IMR-90 (cell line): ENCODE data around the gene SCTR. TPM values are rescaled to one million over a fixed set of nuclear protein-coding genes. Genes with fewer than 3 reads are reported as not detected.

Source experiments
- ATAC-seq: fragments of 200-7000 bp; cut with Tn5 transposase; 2 replicates; pipeline ENCODE4 v1.9.1; 2020; ENCODE audit warnings: low read depth, mild to moderate bottlenecking, moderate library complexity
- BruUV-seq: library from RNA; stranded (reverse); fragments of 400-500 nt; replicated peaks from 2 replicates; lab custom pipeline; 2021; lab: Mats Ljungman, UMichigan
- CTCF ChIA-PET: fragments of 300-600 bp; formaldehyde crosslinking; extraction: SDS; loops from one replicate; lab custom pipeline; 2021; ENCODE audit warnings: antibody characterized with exemption; lab: Yijun Ruan, JAX
- POLR2A ChIA-PET: fragments of 300-600 bp; sonication (Branson Sonifier 250); formaldehyde crosslinking; loops from one replicate; lab custom pipeline; 2022; ENCODE audit warnings: antibody characterized with exemption; ENCODE audit not compliant: unreplicated experiment; lab: Charles Lee
- DNase-seq: peaks from one replicate; pipeline ENCODE4 v3.0.0; 2013
- H2AFZ ChIP-seq: replicated peaks from 2 replicates; pipeline ENCODE3; 2013; ENCODE audit warnings: low read length, mild to moderate bottlenecking; ENCODE audit not compliant: poor library complexity
- H2AK5ac ChIP-seq: 2 replicates; pipeline ENCODE4 v1.6.1; 2013; ENCODE audit warnings: low read depth, low read length, inconsistent platforms
- H2AK9ac ChIP-seq: replicated peaks from 2 replicates; pipeline ENCODE3; 2013; ENCODE audit warnings: mild to moderate bottlenecking, low read depth, low read length, moderate library complexity; ENCODE audit not compliant: poor library complexity
- H2BK120ac ChIP-seq: 2 replicates; pipeline ENCODE4 v1.6.1; 2013; ENCODE audit warnings: low read depth, low read length, inconsistent platforms
- H2BK15ac ChIP-seq: 3 replicates; pipeline ENCODE4 v1.6.1; 2013; ENCODE audit warnings: low read depth, low read length, inconsistent platforms
- H2BK20ac ChIP-seq: 2 replicates; pipeline ENCODE4 v1.6.1; 2013; ENCODE audit warnings: low read depth, mild to moderate bottlenecking, inconsistent platforms, low read length, moderate library complexity
- H2BK5ac ChIP-seq: 2 replicates; pipeline ENCODE4 v1.6.1; 2013; ENCODE audit warnings: mild to moderate bottlenecking, low read depth, low read length, inconsistent platforms; ENCODE audit not compliant: poor library complexity, severe bottlenecking
- H3K14ac ChIP-seq: replicated peaks from 2 replicates; pipeline ENCODE4 v1.6.1; 2013; ENCODE audit warnings: low read depth, low read length, inconsistent platforms
- H3K18ac ChIP-seq: 2 replicates; pipeline ENCODE4 v1.6.1; 2013; ENCODE audit warnings: low read depth, low read length, control low read depth
- H3K23ac ChIP-seq: 2 replicates; pipeline ENCODE4 v1.6.1; 2013; ENCODE audit warnings: low read depth, low read length, inconsistent platforms
- H3K27ac ChIP-seq: 2 replicates; pipeline ENCODE4 v1.5.1; 2013; ENCODE audit warnings: mild to moderate bottlenecking, control low read depth, low read length; ENCODE audit not compliant: insufficient read depth
- H3K27me3 ChIP-seq: 2 replicates; pipeline ENCODE4 v1.6.1; 2013; ENCODE audit warnings: low read length; ENCODE audit not compliant: control insufficient read depth, insufficient read depth
- H3K36me3 ChIP-seq: 2 replicates; pipeline ENCODE4 v1.6.1; 2013; ENCODE audit warnings: low read length, mixed read lengths; ENCODE audit not compliant: control insufficient read depth, insufficient read depth
- H3K4ac ChIP-seq: 2 replicates; pipeline ENCODE4 v1.6.1; 2013; ENCODE audit warnings: low read depth, low read length, inconsistent platforms
- H3K4me1 ChIP-seq: 2 replicates; pipeline ENCODE4 v1.6.1; 2013; ENCODE audit warnings: low read length, mixed read lengths; ENCODE audit not compliant: control insufficient read depth, insufficient read depth
- H3K4me2 ChIP-seq: 2 replicates; pipeline ENCODE4 v1.6.1; 2013; ENCODE audit warnings: low read depth, mild to moderate bottlenecking, control low read depth, low read length, moderate library complexity
- H3K4me3 ChIP-seq: 2 replicates; pipeline ENCODE4 v1.5.1; 2013; ENCODE audit warnings: low read depth, mild to moderate bottlenecking, control low read depth, low read length, moderate library complexity; ENCODE audit not compliant: insufficient read depth
- H3K56ac ChIP-seq: 2 replicates; pipeline ENCODE4 v1.6.1; 2013; ENCODE audit warnings: low read length, inconsistent platforms; ENCODE audit not compliant: insufficient read depth; ENCODE audit errors: extremely low read depth
- H3K79me1 ChIP-seq, 2 experiments: 2 replicates each; pipeline ENCODE4 v1.6.1; 2013; ENCODE audit warnings: low read length in 2 of 2, inconsistent platforms in 1 of 2, low read depth in 1 of 2
- H3K9ac ChIP-seq: 2 replicates; pipeline ENCODE4 v1.6.1; 2013; ENCODE audit warnings: low read depth, low read length, control low read depth
- H3K9me1 ChIP-seq: 2 replicates; pipeline ENCODE4 v1.6.1; 2013; ENCODE audit warnings: low read length, inconsistent platforms; ENCODE audit not compliant: insufficient read depth
- H3K9me3 ChIP-seq: 2 replicates; pipeline ENCODE4 v1.6.1; 2013; ENCODE audit warnings: low read length; ENCODE audit not compliant: control insufficient read depth, insufficient read depth
- H4K20me1 ChIP-seq: 2 replicates; pipeline ENCODE4 v1.6.1; 2013; ENCODE audit warnings: low read length, inconsistent platforms; ENCODE audit not compliant: insufficient read depth
- H4K5ac ChIP-seq: 2 replicates; pipeline ENCODE4 v1.6.1; 2013; ENCODE audit warnings: mild to moderate bottlenecking, low read depth, low read length, control low read depth
- H4K8ac ChIP-seq, 2 experiments: 2 replicates each; pipeline ENCODE4 v1.6.1; 2013; ENCODE audit warnings: low read depth in 2 of 2, low read length in 2 of 2, control low read depth in 1 of 2, inconsistent platforms in 1 of 2
- H4K91ac ChIP-seq: 2 replicates; pipeline ENCODE4 v1.6.1; 2013; ENCODE audit warnings: low read depth, low read length, inconsistent platforms; ENCODE audit not compliant: insufficient read depth
- CHD1 ChIP-seq: IDR thresholded peaks from 2 replicates; pipeline ENCODE4 v1.6.1; 2012; ENCODE audit warnings: low read depth, low read length, improper control_type of control experiment
- NFE2L2 ChIP-seq: fragments of 150-350 bp; IDR thresholded peaks from 2 replicates; pipeline ENCODE4 v1.6.1; 2016; ENCODE audit warnings: low read depth, mild to moderate bottlenecking, low read length
- WGBS, 2 experiments: methylation state at CpG; one replicate each; pipeline versions ENCODE4 v1.1.5 to v1.1.7; 2013; ENCODE audit warnings: missing lambda C conversion rate in 2 of 2; ENCODE audit not compliant: insufficient read length in 1 of 2; ENCODE audit errors: extremely low coverage in 2 of 2; 5-methylcytosine and 5-hydroxymethylcytosine counted together
- dilution Hi-C: fragments of 300-500 bp; cut with HindIII; formaldehyde crosslinking; loops from one replicate; pipeline ENCODE4 v1.14.3; 2018; ENCODE audit warnings: low sequenced_read_pairs; ENCODE audit not compliant: unreplicated experiment
- in situ Hi-C: fragments of 300-500 bp; cut with MboI; formaldehyde crosslinking; loops from 3 replicates; pipeline ENCODE4 v1.14.3; 2019; ENCODE audit warnings: low sequenced_read_pairs, inconsistent platforms, mixed read lengths
- intact Hi-C: fragments of 100-400 bp; cut with micrococcal nuclease; formaldehyde crosslinking; loops from 2 replicates; pipeline ENCODE4 v1.10.0; 2022
- polyA plus RNA-seq, 3 experiments: library from polyadenylated mRNA; depleted of rRNA; stranded (reverse); fragments of >200 nt; gene quantifications; 2 replicates each; pipeline ENCODE4 v1.2.3, GENCODE V29; 2012; ENCODE audit warnings: low replicate concordance in 1 of 3
- total RNA-seq: library from RNA; depleted of rRNA; stranded (reverse); fragments of >200 nt; gene quantifications from 2 replicates; pipeline ENCODE4 v1.2.3, GENCODE V29; 2012

SCTR gene
- total and polyA plus RNA-seq, 2 of the 4 experiments (the other 2 are of a cell fraction) = not detected

- H4K5ac ChIP-seq = no peak overlapping the region
- no peak overlapping the region for H2BK20ac ChIP-seq
- no peak overlapping the region for H3K18ac ChIP-seq
- no peaks in the 10 kb centered on the region for H3K36me3 ChIP-seq
- H2AFZ ChIP-seq = no peak overlapping the region
- peaks cover 32% of the 10 kb centered on the region for H3K27me3 ChIP-seq
- no peaks in the 10 kb centered on the region for H4K20me1 ChIP-seq
- H3K4ac ChIP-seq = no peak overlapping the region
- H3K56ac ChIP-seq = no peak overlapping the region
- H3K9me1 ChIP-seq = no peaks in the 10 kb centered on the region
- no TSS peak for BruUV-seq
- no peaks in the 10 kb centered on the region for H3K4me1 ChIP-seq
- no peaks in the 10 kb centered on the region for H3K79me1 ChIP-seq
- in situ Hi-C loops (no loop called here), dilution Hi-C loops (no loop called here), intact Hi-C loops (no loop called here)
- no peak overlapping the region for H2AK9ac ChIP-seq
- H2AK5ac ChIP-seq = no peak overlapping the region
- H3K4me2 ChIP-seq = no peak overlapping the region
- ATAC-seq (no peak), DNase-seq (no peak)
- no peak overlapping the region for H4K8ac ChIP-seq
- no peak overlapping the region for H3K14ac ChIP-seq
- no peak overlapping the region for H3K27ac ChIP-seq
- no peaks in the 10 kb centered on the region for H3K9me3 ChIP-seq
- ChIA-PET POLR2A (no interaction called here), CTCF (no interaction called here)
- no peak overlapping the region for H3K9ac ChIP-seq
- H4K91ac ChIP-seq = no peak overlapping the region
- no peak overlapping the region for H2BK5ac ChIP-seq
- TF ChIP-seq NFE2L2 (no peak), CHD1 (no peak)
- H3K4me3 ChIP-seq = no peak overlapping the region
- H2BK120ac ChIP-seq = no peak overlapping the region
- no peak overlapping the region for H3K23ac ChIP-seq
- no peak overlapping the region for H2BK15ac ChIP-seq
- no CpG with 5 or more reads among the region's 11 CpGs for WGBS, 2 experiments
These were observed 2.7 kb downstream of the SCTR start for GRCh38 chr2:119521433-119522050.
